Measurements from ENCODE around the gene ANKRD22. TPM values are rescaled to one million over a fixed set of nuclear protein-coding genes. Genes with fewer than 3 reads are reported as not detected.
A peak's percentile ranks its signal among the peaks of the same experiment; 100 is the strongest.

Gene ANKRD22
- total RNA-seq, 1 donor from 2014 or later = 2.9 TPM

DNA sequence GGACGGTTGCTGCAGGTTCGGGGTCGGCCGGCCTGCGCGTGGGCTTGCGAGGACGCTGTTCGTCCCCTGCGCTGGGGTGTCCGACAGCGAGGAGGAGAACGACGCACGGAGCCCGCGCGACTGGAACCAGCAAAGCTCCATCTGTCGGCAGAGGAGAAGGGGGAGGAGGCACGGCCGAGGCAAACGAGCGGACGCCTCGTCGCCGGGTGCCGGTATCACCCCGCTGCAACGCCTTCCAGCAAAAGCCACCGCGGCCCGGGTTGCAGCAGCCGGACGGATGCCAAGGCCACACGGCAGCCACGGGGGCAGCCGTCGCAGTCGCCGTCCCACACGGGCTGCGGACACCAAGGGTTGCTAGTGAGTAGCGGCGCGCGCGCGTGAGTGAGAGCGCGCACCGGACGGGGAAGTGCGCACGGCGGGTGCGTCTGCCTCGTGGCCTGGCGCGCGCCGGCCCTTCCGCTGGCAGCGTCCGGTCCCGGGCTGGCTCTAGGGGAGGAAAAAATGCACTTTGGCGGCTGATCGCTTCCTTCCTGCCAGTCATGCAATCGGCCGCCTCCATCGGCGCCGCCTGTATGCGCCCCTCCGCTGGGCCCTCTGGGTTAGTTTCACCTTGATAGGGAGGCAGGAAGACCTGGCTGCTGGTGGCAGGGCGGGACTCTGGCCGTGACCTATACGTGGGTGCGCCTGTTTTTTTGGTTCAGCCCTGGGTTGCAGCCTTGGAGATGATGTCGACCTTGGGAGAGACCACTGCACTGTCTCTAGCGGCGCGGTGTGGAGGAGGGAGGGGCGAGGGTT lies 28.8 kb upstream of the ANKRD22 start:
- Mint-ChIP-seq H3K27ac (peak overlapping the region; percentile 83), H3K9me3 (no peaks in the 10 kb centered on the region), H3K4me3 (peak overlapping the region; percentile 96), H3K36me3 (no peaks in the 10 kb centered on the region), H3K4me1 (ENCODE audit: unreplicated experiment) (peaks cover 19% of the 10 kb centered on the region), H3K27me3 (peaks cover 25% of the 10 kb centered on the region)
- DNase-seq (ENCODE audit: extremely low spot score, unreplicated experiment) = peak; percentile 77
- TF ChIP-seq, protein P1, sequence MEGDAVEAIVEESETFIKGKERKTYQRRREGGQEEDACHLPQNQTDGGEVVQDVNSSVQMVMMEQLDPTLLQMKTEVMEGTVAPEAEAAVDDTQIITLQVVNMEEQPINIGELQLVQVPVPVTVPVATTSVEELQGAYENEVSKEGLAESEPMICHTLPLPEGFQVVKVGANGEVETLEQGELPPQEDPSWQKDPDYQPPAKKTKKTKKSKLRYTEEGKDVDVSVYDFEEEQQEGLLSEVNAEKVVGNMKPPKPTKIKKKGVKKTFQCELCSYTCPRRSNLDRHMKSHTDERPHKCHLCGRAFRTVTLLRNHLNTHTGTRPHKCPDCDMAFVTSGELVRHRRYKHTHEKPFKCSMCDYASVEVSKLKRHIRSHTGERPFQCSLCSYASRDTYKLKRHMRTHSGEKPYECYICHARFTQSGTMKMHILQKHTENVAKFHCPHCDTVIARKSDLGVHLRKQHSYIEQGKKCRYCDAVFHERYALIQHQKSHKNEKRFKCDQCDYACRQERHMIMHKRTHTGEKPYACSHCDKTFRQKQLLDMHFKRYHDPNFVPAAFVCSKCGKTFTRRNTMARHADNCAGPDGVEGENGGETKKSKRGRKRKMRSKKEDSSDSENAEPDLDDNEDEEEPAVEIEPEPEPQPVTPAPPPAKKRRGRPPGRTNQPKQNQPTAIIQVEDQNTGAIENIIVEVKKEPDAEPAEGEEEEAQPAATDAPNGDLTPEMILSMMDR (conservative IDR thresholded peaks at IDR 0.05) = peak; percentile 27

DNA sequence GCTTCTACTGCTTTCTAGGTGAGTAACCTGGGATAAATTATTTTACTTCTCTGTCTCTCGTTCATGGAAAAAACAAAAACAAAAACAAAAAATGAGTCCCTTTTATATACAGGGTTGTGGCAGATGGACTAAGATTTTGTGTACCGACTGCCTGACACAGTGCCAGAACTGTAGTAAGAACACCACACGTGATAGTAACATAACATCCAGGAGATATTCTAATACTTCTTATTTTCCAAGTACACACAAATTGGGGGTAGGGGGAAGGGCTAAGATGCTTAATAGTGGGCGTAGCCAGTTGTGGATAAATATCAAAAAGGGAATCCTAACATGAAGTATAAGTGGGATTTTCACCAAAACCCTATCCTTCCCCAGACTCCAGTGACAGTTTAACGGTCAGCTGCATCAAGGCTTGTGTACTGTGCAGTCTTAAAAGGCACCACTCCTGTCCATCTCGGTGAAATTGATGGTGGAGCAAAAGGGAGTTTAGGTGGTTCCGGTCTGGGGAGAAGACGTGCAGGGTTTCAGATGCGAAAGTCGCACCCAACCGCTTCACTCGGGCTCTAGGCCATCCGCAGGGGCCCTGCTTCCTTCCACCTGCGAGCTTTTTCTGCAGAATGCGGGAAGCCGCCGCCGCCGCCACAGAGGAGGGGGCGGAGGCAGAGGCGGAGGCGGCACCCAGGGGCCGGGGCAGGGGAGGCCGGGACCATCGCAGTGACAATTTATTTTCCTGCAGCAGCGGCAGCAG lies 28.1 kb upstream of the ANKRD22 start, which contains the start of gene STAMBPL1:
Gene STAMBPL1, plus strand, starts transcription at position 712 of the 748 bp plus-strand sequence. CDS start 21,464 bp downstream, outside the sequence.
- no peaks in the 10 kb centered on the region for H3K36me3 Mint-ChIP-seq
- peak within 1 kb of the TSS; percentile 96 for H3K4me3 Mint-ChIP-seq
- H3K4me1 Mint-ChIP-seq (ENCODE audit: unreplicated experiment) = peaks cover 19% of the 10 kb centered on the region
- peaks cover 25% of the 10 kb centered on the region for H3K27me3 Mint-ChIP-seq
- peak within 1 kb of the TSS; percentile 83 for H3K27ac Mint-ChIP-seq
- H3K9me3 Mint-ChIP-seq = no peaks in the 10 kb centered on the region
- DNase-seq (ENCODE audit: extremely low spot score, unreplicated experiment) = peak; percentile 74
- TF ChIP-seq, protein P1 (conservative IDR thresholded peaks at IDR 0.05) = no peak

DNA sequence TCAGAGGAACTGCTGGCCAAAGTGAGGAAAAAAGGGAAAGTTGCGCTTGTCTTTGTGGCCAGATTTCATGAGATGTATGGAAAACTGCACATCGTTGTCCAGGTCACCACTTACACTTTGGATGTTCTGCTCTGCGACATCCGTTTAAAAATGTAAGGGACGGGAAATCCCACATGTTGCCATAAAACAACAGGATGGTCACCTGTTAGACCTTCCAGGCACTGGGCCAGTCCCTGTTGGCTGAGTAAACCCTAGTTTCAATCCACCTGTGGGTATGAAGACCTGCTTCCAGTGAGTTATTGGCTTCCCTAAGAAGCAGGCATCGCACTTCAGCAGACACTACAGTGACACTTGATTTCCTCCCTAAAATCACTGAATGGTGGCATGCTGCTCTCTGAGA lies 25.7 kb upstream of the ANKRD22 start:
- Mint-ChIP-seq H3K4me1 (ENCODE audit: unreplicated experiment) (peaks cover 16% of the 10 kb centered on the region), H3K27ac (no peak overlapping the region), H3K36me3 (no peaks in the 10 kb centered on the region), H3K9me3 (no peaks in the 10 kb centered on the region), H3K4me3 (no peak overlapping the region), H3K27me3 (peaks cover 23% of the 10 kb centered on the region)
- DNase-seq (ENCODE audit: extremely low spot score, unreplicated experiment) = no peak
- TF ChIP-seq, protein P1 (conservative IDR thresholded peaks at IDR 0.05) = no peak

DNA sequence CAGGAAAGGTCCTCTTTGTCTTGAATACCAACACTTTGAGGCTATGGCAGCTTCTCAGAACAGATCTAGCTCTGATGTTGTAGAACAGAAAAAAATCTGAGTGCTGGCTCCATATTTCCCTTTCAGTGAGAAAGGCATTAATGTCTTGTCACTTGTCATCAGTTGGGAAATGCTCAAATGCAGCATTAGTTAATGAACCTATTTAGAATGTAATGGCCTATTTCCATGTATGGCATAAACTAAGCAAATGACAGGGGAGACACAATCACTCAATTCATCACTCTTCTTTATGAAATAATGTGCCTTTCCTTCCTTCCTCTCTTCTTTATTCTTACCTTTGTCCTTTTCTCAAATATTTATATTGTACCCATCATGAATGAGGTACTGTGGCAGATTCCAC lies 23.4 kb upstream of the ANKRD22 start:
- Mint-ChIP-seq H3K27me3 (peaks cover 23% of the 10 kb centered on the region), H3K27ac (no peak overlapping the region), H3K9me3 (no peaks in the 10 kb centered on the region), H3K36me3 (no peaks in the 10 kb centered on the region), H3K4me3 (no peak overlapping the region), H3K4me1 (ENCODE audit: unreplicated experiment) (peaks cover 9% of the 10 kb centered on the region)
- TF ChIP-seq, protein P1 (conservative IDR thresholded peaks at IDR 0.05) = no peak
- no peak for DNase-seq (ENCODE audit: extremely low spot score, unreplicated experiment)

DNA sequence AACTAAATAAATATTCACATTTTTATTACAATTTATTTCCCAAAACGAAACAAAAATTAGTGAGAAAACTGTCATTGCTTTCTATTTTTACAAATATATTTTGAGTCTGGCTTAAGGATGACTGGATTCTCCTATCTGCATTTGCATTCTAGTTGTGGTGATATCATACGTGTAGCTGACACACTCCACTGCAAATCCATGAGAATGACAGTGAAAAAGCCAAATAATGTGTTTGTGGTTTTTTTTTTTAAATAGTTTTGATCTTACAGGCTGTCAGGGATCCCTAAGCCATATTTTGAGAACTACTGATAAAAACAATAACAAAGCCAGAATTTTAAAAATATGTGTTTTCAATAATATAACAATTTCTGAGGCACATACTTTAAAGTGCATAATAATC lies 22.6 kb upstream of the ANKRD22 start:
- TF ChIP-seq, protein P1 (conservative IDR thresholded peaks at IDR 0.05) = no peak
- Mint-ChIP-seq H3K4me1 (ENCODE audit: unreplicated experiment) (peaks cover 5% of the 10 kb centered on the region), H3K4me3 (no peak overlapping the region), H3K36me3 (no peaks in the 10 kb centered on the region), H3K9me3 (no peaks in the 10 kb centered on the region), H3K27me3 (peaks cover 18% of the 10 kb centered on the region), H3K27ac (no peak overlapping the region)
- DNase-seq (ENCODE audit: extremely low spot score, unreplicated experiment) = no peak

Measured in type B pancreatic cell (in vitro differentiated cells).